PC-9 (cell line): Measurements from ENCODE around the gene ZMIZ1. TPM values are rescaled to one million over a fixed set of nuclear protein-coding genes. Genes with fewer than 3 reads are reported as not detected.

Experiments used
- BruUV-seq: library from RNA; stranded (reverse); fragments of 400-500 nt; replicated peaks from 2 replicates; lab custom pipeline; 2021; lab: Mats Ljungman, UMichigan
- CTCF ChIA-PET: fragments of 300-600 bp; sonication (Branson Sonifier 250); formaldehyde crosslinking; loops from one replicate; lab custom pipeline; 2022; ENCODE audit warnings: antibody characterized with exemption; lab: Charles Lee
- POLR2A ChIA-PET: fragments of 300-600 bp; sonication (Branson Sonifier 250); formaldehyde crosslinking; loops from one replicate; lab custom pipeline; 2022; ENCODE audit warnings: antibody characterized with exemption; ENCODE audit not compliant: unreplicated experiment; lab: Charles Lee
- DNase-seq, 2 experiments: peaks; one replicate each; pipeline versions ENCODE4 v3.0.0 to v3.0.0-alpha.2; 2015 to 2022; ENCODE audit warnings: mixed read lengths in 1 of 2
- H2AFZ ChIP-seq: fragments of 200-600 bp; sonication (generic); 2 replicates; pipeline ENCODE4 v1.8.1; 2017; ENCODE audit warnings: antibody characterized with exemption
- H3F3A ChIP-seq: fragments of 200-600 bp; sonication (generic); 2 replicates; pipeline ENCODE4 v1.8.1; 2017; ENCODE audit warnings: antibody characterized with exemption, mild to moderate bottlenecking, low read depth; ENCODE audit not compliant: insufficient read depth
- H3K27ac ChIP-seq: fragments of 200-600 bp; sonication (generic); 2 replicates; pipeline ENCODE4 v1.6.1; 2016; ENCODE audit warnings: mixed run types
- H3K27me3 ChIP-seq: fragments of 200-600 bp; sonication (generic); 2 replicates; pipeline ENCODE4 v1.6.1; 2016; ENCODE audit warnings: low read depth, mixed run types; ENCODE audit not compliant: insufficient read depth
- H3K36me3 ChIP-seq: fragments of 200-600 bp; sonication (generic); 2 replicates; pipeline ENCODE4 v1.6.1; 2016; ENCODE audit warnings: low read depth, mixed run types
- H3K4me1 ChIP-seq: fragments of 200-600 bp; sonication (generic); replicated peaks from 2 replicates; pipeline ENCODE4 v1.6.1; 2016; ENCODE audit warnings: mixed run types; ENCODE audit not compliant: insufficient read depth
- H3K4me2 ChIP-seq: fragments of 200-600 bp; sonication (generic); 2 replicates; pipeline ENCODE4 v1.6.1; 2017; ENCODE audit warnings: mixed run types
- H3K4me3 ChIP-seq: fragments of 200-600 bp; sonication (generic); 2 replicates; pipeline ENCODE4 v1.6.1; 2016; ENCODE audit warnings: mixed run types
- H3K79me2 ChIP-seq: fragments of 200-600 bp; sonication (generic); 2 replicates; pipeline ENCODE4 v1.6.1; 2017; ENCODE audit warnings: low read depth, mixed run types
- H3K9me2 ChIP-seq: fragments of 200-600 bp; sonication (generic); 2 replicates; pipeline ENCODE4 v1.8.1; 2017; ENCODE audit warnings: mild to moderate bottlenecking; ENCODE audit not compliant: insufficient read depth
- H3K9me3 ChIP-seq: fragments of 200-600 bp; sonication (generic); 2 replicates; pipeline ENCODE4 v1.8.1; 2016; ENCODE audit warnings: low read depth; ENCODE audit not compliant: insufficient read depth
- H4K20me1 ChIP-seq: fragments of 200-600 bp; sonication (generic); 2 replicates; pipeline ENCODE4 v1.8.1; 2017; ENCODE audit not compliant: insufficient read depth
- CTCF ChIP-seq: fragments of 200-600 bp; sonication (generic); conservative IDR thresholded peaks from 2 replicates; pipeline ENCODE4 v1.6.1; 2017; ENCODE audit warnings: mixed run types, antibody characterized with exemption, mild to moderate bottlenecking, moderate library complexity
- EZH2 ChIP-seq: fragments of 200-600 bp; sonication (generic); IDR thresholded peaks from 2 replicates; pipeline ENCODE4 v1.8.0; 2017; ENCODE audit warnings: antibody characterized with exemption, low read depth
- intact Hi-C: fragments of 100-400 bp; cut with micrococcal nuclease; formaldehyde crosslinking; loops from one replicate; pipeline ENCODE4 v1.10.0; 2022; ENCODE audit not compliant: unreplicated experiment
- total RNA-seq: library from RNA; stranded (reverse); gene quantifications from 2 replicates; pipeline ENCODE4 v1.2.3, GENCODE V29; 2021

ZMIZ1 gene
- total RNA-seq, 1 experiment from 2014 or later: 47.6 TPM

GRCh38 chr10:79128241-79128922 lies 59.6 kb downstream of the ZMIZ1 start:
- Histone ChIP-seq H3K4me1 (peaks cover 61% of the 10 kb centered on the region), H3K9me2 (no peaks in the 10 kb centered on the region), H3K36me3 (peaks cover 3% of the 10 kb centered on the region; the same call in 1 of the 2 replicates), H3F3A (peaks cover 45% of the 10 kb centered on the region), H4K20me1 (peaks cover 17% of the 10 kb centered on the region), H3K4me2 (peak overlapping the region; percentile 43), H3K79me2 (peaks cover 25% of the 10 kb centered on the region; the same call in 1 of the 2 replicates), H3K27ac (peak overlapping the region; percentile 44; the same call in 1 of the 2 replicates), H3K27me3 (no peaks in the 10 kb centered on the region), H2AFZ (no peak overlapping the region), H3K9me3 (no peaks in the 10 kb centered on the region), H3K4me3 (no peak overlapping the region)
- no peak for DNase-seq
- CTCF ChIA-PET: interaction anchor here (0.9 kb wide), 1 partner anchor 23 kb away, joined by 3 read pairs; no protein-coding TSS in a partner anchor
- no TSS peak for BruUV-seq
- TF ChIP-seq CTCF (no peak), EZH2 (no peak)
- POLR2A ChIA-PET: no interaction called here
- intact Hi-C loops: no loop called here

GRCh38 chr10:79128923-79129305 lies 60.1 kb downstream of the ZMIZ1 start:
- TF ChIP-seq CTCF (no peak), EZH2 (no peak)
- H2AFZ ChIP-seq: no peak overlapping the region
- H3K9me2 ChIP-seq: no peaks in the 10 kb centered on the region
- H3K27ac ChIP-seq: 0 out of 2 replicates have a peak overlapping the region, but pooled peaks have one; percentile 44
- 0 out of 2 replicates have a peak overlapping the region, but pooled peaks have one; percentile 14 for H3K4me2 ChIP-seq
- H3K9me3 ChIP-seq: no peaks in the 10 kb centered on the region
- H3K79me2 ChIP-seq: peaks cover 25% of the 10 kb centered on the region; the same call in 1 of the 2 replicates
- peaks cover 45% of the 10 kb centered on the region for H3F3A ChIP-seq
- H3K36me3 ChIP-seq: peaks cover 1% of the 10 kb centered on the region; the same call in 1 of the 2 replicates
- BruUV-seq: no TSS peak
- ChIA-PET POLR2A (no interaction called here), CTCF (no interaction called here)
- no peak for DNase-seq
- no peak overlapping the region for H3K4me3 ChIP-seq
- intact Hi-C loops: no loop called here
- no peaks in the 10 kb centered on the region for H3K27me3 ChIP-seq
- H4K20me1 ChIP-seq: peaks cover 17% of the 10 kb centered on the region; the same call in 1 of the 2 replicates
- peaks cover 61% of the 10 kb centered on the region for H3K4me1 ChIP-seq

- Histone ChIP-seq H3K4me1 (peaks cover 58% of the 10 kb centered on the region), H3K79me2 (peaks cover 27% of the 10 kb centered on the region; the same call in 1 of the 2 replicates), H3K4me2 (0 out of 2 replicates have a peak overlapping the region, but pooled peaks have one; percentile 14), H3K27me3 (no peaks in the 10 kb centered on the region), H3F3A (peaks cover 41% of the 10 kb centered on the region), H3K9me3 (no peaks in the 10 kb centered on the region), H3K4me3 (no peak overlapping the region), H3K36me3 (no peaks in the 10 kb centered on the region; the same call in 1 of the 2 replicates), H3K27ac (no peak overlapping the region), H4K20me1 (peaks cover 17% of the 10 kb centered on the region; the same call in 1 of the 2 replicates), H2AFZ (no peak overlapping the region), H3K9me2 (no peaks in the 10 kb centered on the region)
- TF ChIP-seq CTCF (no peak), EZH2 (no peak)
- ChIA-PET POLR2A (no interaction called here), CTCF (no interaction called here)
- intact Hi-C loops: no loop called here
- no TSS peak for BruUV-seq
- no peak for DNase-seq
Observed at GRCh38 chr10:79129361-79129997, 60.7 kb downstream of the ZMIZ1 start.
